K562 (cell line): ENCODE measurements around the gene MYL4. TPM values are rescaled to one million over a fixed set of nuclear protein-coding genes. Genes with fewer than 3 reads are reported as not detected.
A peak's percentile ranks its signal among the peaks of the same experiment; 100 is the strongest.

Experiments used
- ATAC-seq: fragments of 200-7000 bp; cut with Tn5 transposase; 3 replicates; pipeline ENCODE4 v1.9.1; 2020; ENCODE audit warnings: moderate library complexity
- BruUV-seq: library from RNA; stranded (reverse); fragments of 400-500 nt; replicated peaks from 2 replicates; lab custom pipeline; 2021; lab: Mats Ljungman, UMichigan
- CTCF ChIA-PET: fragments of 300-600 bp; formaldehyde crosslinking; extraction: SDS; loops from one replicate; lab custom pipeline; 2021; ENCODE audit warnings: low intra/inter-chr PET ratio; lab: Yijun Ruan, JAX
- POLR2A ChIA-PET: fragments of 300-600, 350-650 bp; sonication (Branson Sonifier 250); formaldehyde crosslinking; extraction: SDS; loops from one replicate; lab custom pipeline; 2021; ENCODE audit warnings: antibody characterized with exemption, inconsistent platforms; lab: Yijun Ruan, JAX
- DNase-seq, 4 experiments: peaks; one replicate each; pipeline versions ENCODE4 v3.0.0 to v3.0.0-alpha.2; 2011 to 2018; ENCODE audit warnings: low spot score in 3 of 4, mixed read lengths in 3 of 4; ENCODE audit errors: extremely low read depth in 1 of 4
- FAIRE-seq: peaks from 2 replicates; lab custom pipeline; 2011; peaks lifted over from hg19 to GRCh38; lab: Jason Lieb, UNC
- H2AFZ ChIP-seq: 2 replicates; pipeline ENCODE4 v1.6.0; 2011; ENCODE audit warnings: low read depth, low read length, control low read depth, inconsistent platforms
- H3K27ac ChIP-seq: fragments of 200-600 bp; 3 replicates; pipeline ENCODE4 v1.8.0; 2011; ENCODE audit warnings: low read depth, mild to moderate bottlenecking, control low read depth, inconsistent platforms, low read length, moderate library complexity, mixed read lengths; ENCODE audit errors: extremely low read depth
- H3K27me3 ChIP-seq, 2 experiments: fragments of 300-600 bp in 1 of 2; 2 replicates in 1 of 2; 3 replicates in 1 of 2; pipeline versions ENCODE4 v1.6.0 to v1.8.0; 2011; ENCODE audit warnings: inconsistent platforms in 2 of 2, low read length in 2 of 2, mild to moderate bottlenecking in 1 of 2, mixed read lengths in 1 of 2, moderate library complexity in 1 of 2; ENCODE audit not compliant: control insufficient read depth in 2 of 2, insufficient read depth in 2 of 2
- H3K36me3 ChIP-seq: fragments of 300-600 bp; 3 replicates; pipeline ENCODE4 v1.8.0; 2011; ENCODE audit warnings: mild to moderate bottlenecking, low read length, inconsistent platforms; ENCODE audit not compliant: control insufficient read depth, insufficient read depth
- H3K4me1 ChIP-seq, 2 experiments: fragments of 200-600 bp in 1 of 2; replicated peaks in 1 of 2; 2 replicates in 1 of 2; 3 replicates in 1 of 2; pipeline versions ENCODE4 v1.5.1 to v1.8.0; 2011; ENCODE audit warnings: inconsistent platforms in 2 of 2, low read length in 2 of 2, mild to moderate bottlenecking in 1 of 2, mixed read lengths in 1 of 2, moderate library complexity in 1 of 2; ENCODE audit not compliant: control insufficient read depth in 2 of 2, insufficient read depth in 2 of 2
- H3K4me2 ChIP-seq: 2 replicates; pipeline ENCODE4 v1.6.1; 2011; ENCODE audit warnings: low read length, control low read depth, inconsistent platforms, mixed read lengths; ENCODE audit not compliant: insufficient read depth
- H3K4me3 ChIP-seq: fragments of 200-600 bp; sonication (generic), shearing (Covaris generic); 2 replicates; pipeline ENCODE4 v1.5.1; 2016; ENCODE audit warnings: control low read depth, inconsistent platforms
- H3K79me2 ChIP-seq: fragments of 200-600 bp; 3 replicates; pipeline ENCODE4 v1.8.0; 2011; ENCODE audit warnings: low read length, inconsistent platforms; ENCODE audit not compliant: control insufficient read depth, insufficient read depth
- H3K9ac ChIP-seq, 2 experiments: 2 replicates each; pipeline versions ENCODE4 v1.6.0 to v1.6.1; 2011; ENCODE audit warnings: low read depth in 2 of 2, low read length in 2 of 2, control low read depth in 1 of 2, inconsistent platforms in 1 of 2, mild to moderate bottlenecking in 1 of 2, mixed read lengths in 1 of 2; ENCODE audit not compliant: insufficient read depth in 1 of 2
- H3K9me1 ChIP-seq: one replicate; pipeline ENCODE4 v1.6.0; 2011; ENCODE audit warnings: inconsistent platforms, mild to moderate bottlenecking, low read length, moderate library complexity; ENCODE audit not compliant: control insufficient read depth, insufficient read depth
- H3K9me3 ChIP-seq: replicated peaks from 2 replicates; pipeline ENCODE4 v1.5.1; 2011; ENCODE audit warnings: low read depth, low read length, inconsistent platforms; ENCODE audit not compliant: control insufficient read depth, insufficient read depth
- H4K20me1 ChIP-seq: replicated peaks from 2 replicates; pipeline ENCODE4 v1.6.1; 2011; ENCODE audit warnings: low read length, inconsistent platforms, mixed read lengths; ENCODE audit not compliant: control insufficient read depth, insufficient read depth
- BHLHE40 ChIP-seq: IDR thresholded peaks from 2 replicates; pipeline ENCODE4 v1.6.1; 2011; ENCODE audit warnings: low read length, improper control_type of control experiment
- BRD9 ChIP-seq: fragments of 450-650 bp; IDR thresholded peaks from 2 replicates; pipeline ENCODE4 v1.6.1; 2018; ENCODE audit warnings: low read depth; ENCODE audit not compliant: partially characterized antibody
- CBFB ChIP-seq: sonication (generic); formaldehyde crosslinking; IDR thresholded peaks from 2 replicates; pipeline ENCODE4 v1.4.0; 2020; ENCODE audit warnings: mild to moderate bottlenecking, missing genetic modification reagents
- GTF2E2 ChIP-seq: fragments of 200-800 bp; sonication (Bioruptor generic); IDR thresholded peaks from 2 replicates; pipeline ENCODE4 v1.6.1; 2016; ENCODE audit warnings: missing genetic modification characterization, missing compliant biosample characterization
- ZNF318 ChIP-seq, 2 experiments: fragments of 450-650 bp; IDR thresholded peaks; 2 replicates each; pipeline ENCODE4 v1.6.1; 2016; ENCODE audit warnings: mild to moderate bottlenecking in 2 of 2, borderline replicate concordance in 1 of 2, low read depth in 1 of 2, moderate library complexity in 1 of 2
- ZNF395 ChIP-seq: fragments of 200-800 bp; sonication (Bioruptor generic); IDR thresholded peaks from 2 replicates; pipeline ENCODE4 v1.6.1; 2017; ENCODE audit warnings: missing genetic modification characterization, missing compliant biosample characterization
- ZNF431 ChIP-seq: sonication (generic); formaldehyde crosslinking; IDR thresholded peaks from 2 replicates; pipeline ENCODE4 v1.8.0; 2022; ENCODE audit warnings: mild to moderate bottlenecking, missing genetic modification reagents
- WGBS: fragments of 100-300 bp; shearing (Covaris generic); methylation state at CpG from one replicate; pipeline ENCODE4 v1.1.6; 2016; ENCODE audit warnings: low coverage, mixed read lengths; ENCODE audit not compliant: insufficient coverage; ENCODE audit errors: missing lambda C conversion rate; 5-methylcytosine and 5-hydroxymethylcytosine counted together
- in situ Hi-C: fragments of 300-500 bp; cut with MboI; formaldehyde crosslinking; loops from 4 replicates; pipeline ENCODE4 v1.15.0; 2018; ENCODE audit warnings: inconsistent platforms, mixed read lengths
- intact Hi-C: fragments of 100-400 bp; cut with micrococcal nuclease; formaldehyde crosslinking; loops from 2 replicates; pipeline ENCODE4 v1.14.2; 2022
- polyA plus RNA-seq, 8 experiments: library from polyadenylated mRNA; depleted of rRNA in 4 of 8; stranded (reverse) in 5 of 8; unstranded in 3 of 8; fragments of >200 nt; fragmentation: Nextera tagmentation in 2 of 8; fragmentation: Illumina TruSeq in 1 of 8; extraction: Ambion mirVana in 2 of 8; extraction: Trizol in 1 of 8; gene quantifications; 2 replicates each; pipeline versions ENCODE4 v1.2.1 to v1.2.3, GENCODE V29; 2011 to 2014; ENCODE audit warnings: inconsistent platforms in 1 of 8, missing spikeins in 1 of 8
- total RNA-seq, 7 experiments: library from RNA; depleted of rRNA in 6 of 7; stranded (reverse); fragments of >200 nt in 6 of 7; fragmentation: Illumina TruSeq in 2 of 7; extraction: Trizol in 2 of 7; gene quantifications; 2 replicates each; pipeline versions ENCODE4 v1.2.1 to v1.2.3, GENCODE V29; 2011 to 2021; ENCODE audit warnings: low replicate concordance in 1 of 7

MYL4 gene
- total and polyA plus RNA-seq, 9 of the 15 experiments (the other 6 are each of a cell fraction or from before 2014, with no cell fraction given): 117 to 423 (median 221) TPM

- TF ChIP-seq ZNF395 (CRISPR knock-in tag) (no peak), ZNF431 (CRISPR knock-in tag) (no peak)
These were observed 53.4 kb downstream of the MYL4 start (continued) for GRCh38 chr17:47262586-47262985.

GRCh38 chr17:47264166-47264565 lies 55.0 kb downstream of the MYL4 start:
- Histone ChIP-seq H3K9me3 (no peaks in the 10 kb centered on the region), H3K36me3 (no peaks in the 10 kb centered on the region), H3K27ac (no peak overlapping the region), H3K9me1 (no peaks in the 10 kb centered on the region), H3K4me3 (no peak overlapping the region), H3K4me2 (no peak overlapping the region), H3K4me1 (peaks cover 4 to 30% of the 10 kb centered on the region in 2 experiments; a peak in 3 of 5 replicates), H3K9ac (no peak overlapping the region), H3K79me2 (no peaks in the 10 kb centered on the region), H4K20me1 (no peaks in the 10 kb centered on the region), H2AFZ (0 out of 2 replicates have a peak overlapping the region, but pooled peaks have one; percentile 14), H3K27me3 (no peaks in the 10 kb centered on the region)
- CTCF ChIA-PET: no interaction called here
- DNase-seq: no peak
- no peak for ATAC-seq
- in situ Hi-C loops: no loop called here
- no TSS peak for BruUV-seq
- no peak for FAIRE-seq
- POLR2A ChIA-PET: interaction anchor here (0.5 to 1.3 kb wide), 3 partner anchors 11 to 28 kb away, joined by 3 read pairs; partner anchors contain the start of gene ITGB3
- WGBS: 90% methylated on average over 2 of the region's 2 CpGs
- TF ChIP-seq GTF2E2 (tag): no peak
- no peak for TF ChIP-seq CBFB (CRISPR knock-in tag)
- no peak for TF ChIP-seq BHLHE40
- no peak for TF ChIP-seq BRD9
- no peak for TF ChIP-seq ZNF318 (IDR thresholded peaks at IDR 0.05; ENCODE audit: borderline replicate concordance in 1 of 2, low read depth in 1 of 2)
- intact Hi-C loops: no loop called here
